Uterus (tissue), 4 donors: ENCODE measurements around the gene DEAF1. TPM values are rescaled to one million over a fixed set of nuclear protein-coding genes. Genes with fewer than 3 reads are reported as not detected.
A peak's percentile ranks its signal among the peaks of the same experiment; 100 is the strongest.

Source experiments
- DNase-seq, 2 donors: peaks; one replicate each; pipeline ENCODE4 v3.0.0-alpha.2; 2019 to 2020
- H3K27ac ChIP-seq, 2 donors: fragments of 200-600 bp; sonication (generic); 1 replicate in 1 of 2; 2 replicates in 1 of 2; pipeline ENCODE4 v1.5.1; 2016 to 2018
- H3K27me3 ChIP-seq, 2 donors: fragments of 200-600 bp; sonication (generic); one replicate each; pipeline ENCODE4 v1.5.1; 2018 to 2019; ENCODE audit warnings: control low read depth in 1 of 2
- H3K36me3 ChIP-seq, 2 donors: fragments of 200-600 bp; sonication (generic); one replicate each; pipeline ENCODE4 v1.5.1; 2019; ENCODE audit warnings: control low read depth in 1 of 2
- H3K4me1 ChIP-seq, 2 donors: fragments of 200-600 bp; sonication (generic); one replicate each; pipeline ENCODE4 v1.5.1; 2018 to 2019; ENCODE audit warnings: control low read depth in 1 of 2
- H3K4me3 ChIP-seq, 2 donors: fragments of 200-600 bp; sonication (generic); 1 replicate in 1 of 2; 2 replicates in 1 of 2; pipeline ENCODE4 v1.5.1; 2018 to 2019; ENCODE audit warnings: mild to moderate bottlenecking in 1 of 2
- H3K9me3 ChIP-seq, 2 donors: fragments of 200-600 bp; sonication (generic); one replicate each; pipeline ENCODE4 v1.5.1; 2019; ENCODE audit warnings: control low read depth in 1 of 2
- CTCF ChIP-seq, 4 experiments: fragments of 200-600 bp in 2 of 4; fragments of 450-650 bp in 2 of 4; sonication (generic) in 2 of 4; IDR thresholded peaks; one replicate each; pipeline ENCODE4 v1.5.1; 2016 to 2019; ENCODE audit warnings: antibody characterized with exemption in 4 of 4, mild to moderate bottlenecking in 2 of 4, moderate library complexity in 1 of 4
- POLR2A ChIP-seq, 2 donors: fragments of 450-650 bp; IDR thresholded peaks; one replicate each; pipeline ENCODE4 v1.6.1; 2016; ENCODE audit warnings: antibody characterized with exemption in 2 of 2, mild to moderate bottlenecking in 1 of 2, moderate library complexity in 1 of 2
- intact Hi-C: fragments of 100-400 bp; cut with DNase I; formaldehyde crosslinking; loops from one replicate; pipeline ENCODE4 v1.15.1; 2023; ENCODE audit warnings: low total_unique reads
- total RNA-seq, 4 donors: library from RNA; depleted of rRNA in 3 of 4; stranded (reverse); fragments of >200 nt in 3 of 4; gene quantifications; one replicate each; pipeline versions ENCODE4 v1.1.0 to v1.2.4, GENCODE V29; 2014 to 2023
- donor health status: DM: yes; HTN: yes; CAD: no.

DEAF1 gene
- total RNA-seq, 4 donors from 2014 or later = 7.9 to 45.6 (median 20.4) TPM

GRCh38 chr11:637333-637592 is 57.8 kb downstream of the DEAF1 start:
- Histone ChIP-seq H3K4me1 (peaks cover 0 to 16% of the 10 kb centered on the region in 2 donors), H3K9me3 (no peaks in the 10 kb centered on the region), H3K36me3 (no peaks in the 10 kb centered on the region), H3K27ac (no peak overlapping the region), H3K4me3 (peak overlapping the region; percentile 2 to 10), H3K27me3 (no peaks in the 10 kb centered on the region)
- no peak for TF ChIP-seq POLR2A (IDR thresholded peaks at IDR 0.05)
- TF ChIP-seq CTCF (IDR thresholded peaks at IDR 0.05) = no peak
- no peak for DNase-seq
- intact Hi-C loops = no loop called here

GRCh38 chr11:636511-637332 is 58.3 kb downstream of the DEAF1 start, which contains the start of gene DRD4:
Gene DRD4 (plus strand): TSS chr11:637269. CDS start chr11:637305, 36 bp downstream.
- DNase-seq = peak in 1 of 2 donors; percentile 65
- H3K27ac ChIP-seq = no peak within 1 kb of the TSS
- H3K9me3 ChIP-seq = no peaks in the 10 kb centered on the region
- peak within 1 kb of the TSS; percentile 2 to 10 for H3K4me3 ChIP-seq
- H3K36me3 ChIP-seq = no peaks in the 10 kb centered on the region
- peaks cover 0 to 16% of the 10 kb centered on the region in 2 donors for H3K4me1 ChIP-seq
- intact Hi-C loops = no loop called here
- H3K27me3 ChIP-seq = no peaks in the 10 kb centered on the region
- TF ChIP-seq CTCF (IDR thresholded peaks at IDR 0.05) = no peak
- TF ChIP-seq POLR2A (IDR thresholded peaks at IDR 0.05) = no peak

- H3K27ac ChIP-seq = no peak overlapping the region
- H3K36me3 ChIP-seq = no peaks in the 10 kb centered on the region
- peaks cover 0 to 16% of the 10 kb centered on the region in 2 donors for H3K4me1 ChIP-seq
- TF ChIP-seq POLR2A (IDR thresholded peaks at IDR 0.05) (no peak), CTCF (IDR thresholded peaks at IDR 0.05) (no peak)
- intact Hi-C loops = no loop called here
- H3K27me3 ChIP-seq = no peaks in the 10 kb centered on the region
- no peak overlapping the region for H3K4me3 ChIP-seq
- no peaks in the 10 kb centered on the region for H3K9me3 ChIP-seq
- DNase-seq = no peak
Observed at GRCh38 chr11:635945-636510, 59.0 kb downstream of the DEAF1 start.

GRCh38 chr11:630871-631270 is 64.2 kb downstream of the DEAF1 start:
- H3K36me3 ChIP-seq = no peaks in the 10 kb centered on the region
- intact Hi-C loops = no loop called here
- TF ChIP-seq POLR2A (IDR thresholded peaks at IDR 0.05) = no peak
- no peak for TF ChIP-seq CTCF (IDR thresholded peaks at IDR 0.05)

GRCh38 chr11:629237-629583 is 65.8 kb downstream of the DEAF1 start:
- DNase-seq = no peak
- no peaks in the 10 kb centered on the region for H3K36me3 ChIP-seq
- no peak overlapping the region for H3K4me3 ChIP-seq
- intact Hi-C loops = no loop called here
- no peaks in the 10 kb centered on the region for H3K9me3 ChIP-seq
- no peaks in the 10 kb centered on the region for H3K27me3 ChIP-seq
- H3K4me1 ChIP-seq = no peaks in the 10 kb centered on the region
- H3K27ac ChIP-seq = no peak overlapping the region
- no peak for TF ChIP-seq POLR2A (IDR thresholded peaks at IDR 0.05)
- TF ChIP-seq CTCF (IDR thresholded peaks at IDR 0.05) = peak in 1 of 4 experiments; percentile 11

More at GRCh38 chr11:630871-631270, 64.2 kb downstream of the DEAF1 start:
- DNase-seq = no peak
- Histone ChIP-seq H3K4me3 (no peak overlapping the region), H3K9me3 (no peaks in the 10 kb centered on the region), H3K27me3 (no peaks in the 10 kb centered on the region), H3K27ac (no peak overlapping the region), H3K4me1 (no peaks in the 10 kb centered on the region)
